Sigmoid colon (tissue), 4 donors: ENCODE measurements around the gene KNDC1.

Experiments used
- EP300 ChIP-seq, 4 donors: sonication (generic); formaldehyde crosslinking; IDR thresholded peaks; one replicate each; pipeline ENCODE4 v1.6.1; 2017; ENCODE audit warnings: antibody characterized with exemption in 4 of 4
- POLR2A ChIP-seq, 2 donors: fragments of 450-650 bp; IDR thresholded peaks; one replicate each; pipeline ENCODE4 v1.6.1; 2016; ENCODE audit warnings: antibody characterized with exemption in 2 of 2, mild to moderate bottlenecking in 2 of 2, moderate library complexity in 2 of 2
- POLR2AphosphoS5 ChIP-seq, 4 donors: sonication (generic); formaldehyde crosslinking; IDR thresholded peaks; one replicate each; pipeline ENCODE4 v1.6.1; 2017; ENCODE audit warnings: antibody characterized with exemption in 4 of 4
- TF ChIP-seq, protein P1 (sequence below), 4 experiments: fragments of 450-650 bp in 3 of 4; fragments of 200-600 bp in 1 of 4; IDR thresholded peaks; one replicate each; pipeline ENCODE4 v1.5.1; 2016 to 2019; ENCODE audit warnings: antibody characterized with exemption in 4 of 4, mild to moderate bottlenecking in 3 of 4, moderate library complexity in 2 of 4

DNA sequence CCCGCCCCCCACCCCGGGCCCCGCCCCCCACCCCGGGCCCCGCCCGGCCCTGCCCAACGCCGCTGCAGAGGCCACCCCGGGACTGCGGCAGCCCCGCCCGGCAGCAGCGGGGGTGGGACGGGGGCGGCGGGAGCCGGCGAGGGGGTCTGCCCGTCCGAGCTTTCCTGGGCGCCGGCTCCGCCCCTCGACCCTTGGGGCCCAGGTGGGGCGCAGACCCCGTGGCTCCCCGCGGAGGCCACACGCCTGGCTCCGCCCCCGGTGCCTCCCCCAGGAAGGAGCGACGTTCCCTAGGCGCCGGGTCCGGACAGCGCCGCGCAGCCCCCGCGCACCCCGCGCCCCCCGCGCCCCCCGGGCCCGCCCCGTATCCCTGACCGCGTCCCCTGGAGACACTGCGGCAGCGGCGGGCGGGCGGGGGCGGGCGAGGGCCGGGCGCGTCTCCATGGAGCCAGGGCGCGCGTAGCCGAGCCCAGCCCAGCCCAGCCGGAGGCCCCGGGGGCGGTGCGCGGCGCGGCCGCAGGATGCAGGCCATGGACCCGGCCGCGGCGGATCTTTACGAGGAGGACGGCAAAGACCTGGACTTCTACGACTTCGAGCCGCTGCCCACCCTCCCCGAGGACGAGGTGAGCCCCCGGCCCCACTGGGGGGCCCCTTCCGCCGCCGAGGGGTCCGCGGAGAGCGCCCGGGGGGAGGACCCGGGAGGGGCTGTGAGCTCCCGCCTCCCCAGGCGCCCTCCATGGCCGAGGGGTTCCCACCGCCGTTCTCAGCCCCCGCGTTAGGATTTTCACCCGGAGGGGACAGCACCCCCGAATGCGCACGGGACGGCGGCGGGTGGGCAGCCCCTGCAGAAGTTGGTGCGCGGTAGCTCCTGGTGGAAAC is at the start of gene KNDC1:
- TF ChIP-seq, protein P1, sequence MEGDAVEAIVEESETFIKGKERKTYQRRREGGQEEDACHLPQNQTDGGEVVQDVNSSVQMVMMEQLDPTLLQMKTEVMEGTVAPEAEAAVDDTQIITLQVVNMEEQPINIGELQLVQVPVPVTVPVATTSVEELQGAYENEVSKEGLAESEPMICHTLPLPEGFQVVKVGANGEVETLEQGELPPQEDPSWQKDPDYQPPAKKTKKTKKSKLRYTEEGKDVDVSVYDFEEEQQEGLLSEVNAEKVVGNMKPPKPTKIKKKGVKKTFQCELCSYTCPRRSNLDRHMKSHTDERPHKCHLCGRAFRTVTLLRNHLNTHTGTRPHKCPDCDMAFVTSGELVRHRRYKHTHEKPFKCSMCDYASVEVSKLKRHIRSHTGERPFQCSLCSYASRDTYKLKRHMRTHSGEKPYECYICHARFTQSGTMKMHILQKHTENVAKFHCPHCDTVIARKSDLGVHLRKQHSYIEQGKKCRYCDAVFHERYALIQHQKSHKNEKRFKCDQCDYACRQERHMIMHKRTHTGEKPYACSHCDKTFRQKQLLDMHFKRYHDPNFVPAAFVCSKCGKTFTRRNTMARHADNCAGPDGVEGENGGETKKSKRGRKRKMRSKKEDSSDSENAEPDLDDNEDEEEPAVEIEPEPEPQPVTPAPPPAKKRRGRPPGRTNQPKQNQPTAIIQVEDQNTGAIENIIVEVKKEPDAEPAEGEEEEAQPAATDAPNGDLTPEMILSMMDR (IDR thresholded peaks at IDR 0.05): no peak
- TF ChIP-seq POLR2A (IDR thresholded peaks at IDR 0.05): no peak
- TF ChIP-seq EP300 (IDR thresholded peaks at IDR 0.05): no peak
- no peak for TF ChIP-seq POLR2AphosphoS5 (IDR thresholded peaks at IDR 0.05)
